Measurements from ENCODE around the gene KLF15. TPM values are rescaled to one million over a fixed set of nuclear protein-coding genes. Genes with fewer than 3 reads are reported as not detected.

The KLF15 gene
- total and polyA plus RNA-seq, 12 donors, result 13.5 to 61.3 (median 29.2) TPM

GRCh38 chr3:126373682-126374601 lies 16.7 kb upstream of the KLF15 start:
- Histone ChIP-seq H3K9me3 (no peaks in the 10 kb centered on the region), H3K4me3 (no peak overlapping the region), H3K4me1 (peaks cover 0 to 25% (median 9%) of the 10 kb centered on the region in 9 donors), H3K36me3 (no peaks in the 10 kb centered on the region), H3K27ac (no peak overlapping the region), H3K27me3 (no peaks in the 10 kb centered on the region)
- intact Hi-C loops (cut with DNase I), result no loop called here
- no peak for TF ChIP-seq CTCF (IDR thresholded peaks at IDR 0.05)
- ATAC-seq, result peak in 7 of 8 donors; percentile 20 to 61 (median 31)
- no peak for DNase-seq
- WGBS, 2 donors, result 64 to 69% methylated on average over 21 of the region's 21 CpGs

DNA sequence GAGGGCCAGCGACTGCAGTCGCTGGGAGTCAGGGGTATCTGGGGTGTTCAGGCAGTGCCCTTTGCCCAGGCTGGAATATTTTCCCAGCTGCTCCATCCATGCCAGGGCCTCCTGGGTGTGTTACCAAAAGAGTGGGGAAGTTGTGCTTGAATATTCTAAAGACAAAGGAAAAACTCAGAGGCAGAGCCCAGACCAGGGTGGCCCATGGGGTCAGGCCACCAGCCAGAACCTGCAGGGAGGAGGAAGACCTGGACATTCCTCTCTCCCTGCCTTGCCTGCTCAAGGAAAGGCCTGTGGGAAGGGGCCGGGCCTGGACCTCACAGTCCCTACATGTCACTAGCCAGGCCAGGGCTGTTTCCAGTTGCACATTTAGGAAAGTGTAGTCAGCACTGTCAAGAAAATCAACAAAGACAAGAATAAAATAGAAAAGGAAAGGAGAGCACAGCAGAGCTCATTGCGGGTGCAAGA lies 16.0 kb upstream of the KLF15 start:
- H3K4me3 ChIP-seq, result no peak overlapping the region
- ATAC-seq (no peak), DNase-seq (no peak)
- no peak overlapping the region for H3K27ac ChIP-seq
- H3K9me3 ChIP-seq, result no peaks in the 10 kb centered on the region
- no peaks in the 10 kb centered on the region for H3K36me3 ChIP-seq
- H3K4me1 ChIP-seq, result peaks cover 0 to 25% (median 9%) of the 10 kb centered on the region in 9 donors
- 86 to 94% methylated on average over 4 of the region's 4 CpGs for WGBS, 2 donors
- intact Hi-C loops (cut with DNase I), result no loop called here
- no peak for TF ChIP-seq CTCF (IDR thresholded peaks at IDR 0.05)
- no peaks in the 10 kb centered on the region for H3K27me3 ChIP-seq

DNA sequence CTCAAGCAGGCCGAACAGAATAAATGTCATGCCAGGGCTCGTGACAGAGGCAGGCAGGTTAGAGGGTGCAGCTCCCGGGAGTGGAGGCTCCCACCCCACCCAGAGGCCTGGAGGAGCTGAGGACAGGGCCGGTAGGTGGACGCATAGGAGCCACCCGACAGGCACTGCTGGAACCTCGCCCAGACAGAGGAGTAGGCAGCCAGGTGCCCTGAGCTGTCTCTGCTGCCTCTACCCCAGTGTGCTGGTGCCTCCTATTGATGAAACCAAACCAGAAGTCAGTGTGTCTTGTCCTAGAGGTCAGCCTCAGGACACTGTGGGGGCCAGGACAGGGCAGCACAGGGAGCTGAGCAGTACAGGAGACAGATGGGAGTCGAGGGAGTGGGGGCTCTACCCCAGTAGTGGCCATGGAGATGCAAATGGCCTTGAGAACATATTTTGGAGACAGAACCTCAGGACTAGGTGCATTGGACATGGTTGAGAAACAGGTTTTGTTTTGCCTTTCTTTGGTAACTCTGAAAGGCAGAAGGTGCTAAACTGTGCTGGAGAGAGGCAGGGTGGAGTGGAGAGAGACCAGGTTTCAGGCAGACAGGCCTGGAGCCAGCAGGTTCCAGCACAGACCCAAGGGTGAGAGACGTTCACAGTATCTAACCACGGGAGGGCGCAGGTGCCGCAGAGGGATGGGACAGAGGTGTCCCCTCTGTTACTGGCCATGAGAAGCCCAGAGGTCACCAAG lies 15.4 kb upstream of the KLF15 start:
- Histone ChIP-seq H3K4me3 (no peak overlapping the region), H3K27me3 (no peaks in the 10 kb centered on the region), H3K9me3 (no peaks in the 10 kb centered on the region), H3K4me1 (peaks cover 0 to 25% (median 9%) of the 10 kb centered on the region in 9 donors), H3K27ac (no peak overlapping the region), H3K36me3 (no peaks in the 10 kb centered on the region)
- intact Hi-C loops (cut with DNase I), result no loop called here
- ATAC-seq (peak in 4 of 8 donors; percentile 12 to 28 (median 26)), DNase-seq (no peak)
- 78 to 80% methylated on average over 12 of the region's 12 CpGs for WGBS, 2 donors
- TF ChIP-seq CTCF (IDR thresholded peaks at IDR 0.05), result peak in 1 of 9 donors; percentile 26

DNA sequence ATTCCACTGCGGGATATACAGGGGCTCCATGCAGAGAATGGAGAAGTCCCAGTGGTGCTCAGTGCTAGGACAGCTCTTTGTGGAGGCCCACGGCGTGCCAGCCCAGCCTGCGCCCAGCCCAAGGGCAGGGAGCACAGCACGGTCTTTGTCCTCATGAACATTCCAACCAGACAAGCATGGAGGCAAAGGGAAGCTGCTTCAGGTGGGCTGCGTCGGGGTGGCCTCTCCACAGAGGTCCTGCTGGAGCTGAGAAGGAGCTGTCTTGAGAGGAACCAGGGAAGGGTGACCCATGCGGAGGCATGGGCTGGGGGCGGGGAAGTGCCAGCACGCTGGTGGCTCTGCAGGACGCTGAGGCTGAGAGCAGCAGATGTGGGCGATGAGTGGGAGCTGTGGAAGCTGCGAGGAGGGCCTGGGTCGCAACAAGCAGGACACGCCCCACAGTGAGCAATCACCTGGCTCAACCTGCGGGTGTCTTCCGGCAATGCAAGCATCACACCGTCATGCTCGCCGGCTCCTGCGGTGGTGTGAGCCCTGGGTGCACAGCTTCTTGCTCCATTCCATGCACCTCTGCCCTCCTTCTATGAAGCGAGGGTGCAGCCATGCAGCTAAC lies 14.0 kb upstream of the KLF15 start:
- Histone ChIP-seq H3K27ac (no peak overlapping the region), H3K9me3 (no peaks in the 10 kb centered on the region), H3K4me1 (peaks cover 0 to 25% (median 9%) of the 10 kb centered on the region in 9 donors), H3K27me3 (no peaks in the 10 kb centered on the region), H3K4me3 (no peak overlapping the region), H3K36me3 (no peaks in the 10 kb centered on the region)
- intact Hi-C loops (cut with DNase I), result no loop called here
- 91 to 95% methylated on average over 22 of the region's 22 CpGs for WGBS, 2 donors
- no peak for TF ChIP-seq CTCF (IDR thresholded peaks at IDR 0.05)
- DNase-seq (no peak), ATAC-seq (no peak)

Data from heart right ventricle (tissue), 16 donors.